Kidney (tissue), 22 donors: ENCODE data around the gene MLLT10. TPM values are rescaled to one million over a fixed set of nuclear protein-coding genes. Genes with fewer than 3 reads are reported as not detected.
A peak's percentile ranks its signal among the peaks of the same experiment; 100 is the strongest.

Experiments
- DNase-seq, 5 donors: peaks; one replicate each; pipeline ENCODE4 v3.0.0-alpha.2; 2013 to 2020
- FAIRE-seq: peaks from 2 replicates; lab custom pipeline; 2012; peaks lifted over from hg19 to GRCh38; lab: Jason Lieb, UNC
- H3K27ac ChIP-seq, 2 donors: one replicate each; pipeline ENCODE4 v1.7.0; 2013; ENCODE audit warnings: low read depth in 2 of 2, low read length in 2 of 2, inconsistent platforms in 1 of 2
- H3K27me3 ChIP-seq: one replicate; pipeline ENCODE4 v1.7.1; 2013; ENCODE audit warnings: low read length, inconsistent platforms; ENCODE audit not compliant: control insufficient read depth, insufficient read depth
- H3K36me3 ChIP-seq, 3 donors: one replicate each; pipeline versions ENCODE4 v1.7.0 to v1.7.1; 2013; ENCODE audit warnings: low read length in 3 of 3, control low read depth in 1 of 3, inconsistent platforms in 1 of 3; ENCODE audit not compliant: insufficient read depth in 3 of 3, control insufficient read depth in 2 of 3
- H3K4me1 ChIP-seq, 3 donors: one replicate each; pipeline versions ENCODE4 v1.7.0 to v1.7.1; 2013; ENCODE audit warnings: low read length in 3 of 3, inconsistent platforms in 1 of 3, low read depth in 1 of 3; ENCODE audit not compliant: control insufficient read depth in 2 of 3, insufficient read depth in 2 of 3
- H3K4me3 ChIP-seq, 3 donors: one replicate each; pipeline versions ENCODE4 v1.7.0 to v1.8.1; 2013; ENCODE audit warnings: low read length in 3 of 3, control low read depth in 1 of 3, inconsistent platforms in 1 of 3
- H3K9ac ChIP-seq, 3 donors: one replicate each; pipeline versions ENCODE4 v1.7.0 to v1.7.1; 2013; ENCODE audit warnings: low read length in 3 of 3, control low read depth in 1 of 3, inconsistent platforms in 1 of 3
- H3K9me3 ChIP-seq, 3 donors: one replicate each; pipeline versions ENCODE4 v1.7.0 to v1.7.1; 2013; ENCODE audit warnings: low read length in 3 of 3, control low read depth in 1 of 3, inconsistent platforms in 1 of 3; ENCODE audit not compliant: control insufficient read depth in 2 of 3, insufficient read depth in 1 of 3
- CTCF ChIP-seq: IDR thresholded peaks from 3 replicates; pipeline ENCODE4 v1.5.1; 2012; ENCODE audit warnings: mild to moderate bottlenecking, moderate library complexity, borderline replicate concordance; ENCODE audit not compliant: insufficient read depth; ENCODE audit errors: extremely low read depth
- intact Hi-C: fragments of 100-400 bp; cut with DNase I; formaldehyde crosslinking; loops from one replicate; pipeline ENCODE4 v1.11.1; 2022
- long read RNA-seq, 10 donors: library from polyadenylated mRNA in 1 of 10; unstranded in 1 of 10; transcript quantifications; one replicate each; pipeline ENCODE4 v2.0.0 and lab custom pipeline, GENCODE V29; 2021 to 2026
- polyA plus RNA-seq: library from polyadenylated mRNA; stranded (reverse); fragments of 350-450 nt; fragmentation: Illumina TruSeq; extraction: RNeasy Lipid Tissue Mini Kit (QIAGEN cat#74804); gene quantifications from one replicate; pipeline ENCODE4 v1.2.3, GENCODE V29; 2014; ENCODE audit warnings: low read depth, low replicate concordance; ENCODE audit not compliant: insufficient read depth
- total RNA-seq: library from RNA; stranded (reverse); fragmentation: NEBNext Ultra II Directional; extraction: Animal tissue kit (Norgen Biotek cat#: 25700); gene quantifications from one replicate; pipeline ENCODE4 v1.2.1, GENCODE V29; 2021
- donor health status: control.
- donor health status: control.
- donor health status: control.
- donor health status: control.
- donor health status: control.
- donor health status: DM: yes; HTN: yes; CAD: no.
- donor health status: Normal renal cell carcinoma (clear cell type).

MLLT10 gene
- total RNA-seq (54.2 TPM), polyA plus RNA-seq (11.0 TPM)
- long read RNA-seq, donor 1, partial matches to known transcripts, result 0 of 4 reads
- long read RNA-seq, donor 1, other reads (novel, unspliced or antisense), result 0 of 4 reads
- long read RNA-seq, donor 2, partial matches to known transcripts, result 0 of 2 reads
- long read RNA-seq, donor 2, other reads (novel, unspliced or antisense), result 0 of 2 reads
- long read RNA-seq, donor 3, partial matches to known transcripts, result 35 of 35 reads
- long read RNA-seq, donor 3, other reads (novel, unspliced or antisense), result 0 of 35 reads
- long read RNA-seq, donor 4, partial matches to known transcripts, result 0 of 1 reads
- long read RNA-seq, donor 4, other reads (novel, unspliced or antisense), result 0 of 1 reads
- long read RNA-seq, donor 5, result 0 reads
- long read RNA-seq, donor 6, partial matches to known transcripts, result 16 of 19 reads
- long read RNA-seq, donor 6, other reads (novel, unspliced or antisense), result 0 of 19 reads
- long read RNA-seq, donor 7, partial matches to known transcripts, result 2 of 12 reads
- long read RNA-seq, donor 7, other reads (novel, unspliced or antisense), result 9 of 12 reads
- long read RNA-seq, donor 8, partial matches to known transcripts, result 0 of 2 reads
- long read RNA-seq, donor 8, other reads (novel, unspliced or antisense), result 0 of 2 reads
- long read RNA-seq, donor 9, partial matches to known transcripts, result 0 of 1 reads
- long read RNA-seq, donor 9, other reads (novel, unspliced or antisense), result 0 of 1 reads
- long read RNA-seq, donor 10, partial matches to known transcripts, result 186 of 187 reads
- long read RNA-seq, donor 10, other reads (novel, unspliced or antisense), result 0 of 187 reads

GRCh38 chr10:21533467-21534279 is at the start of gene MLLT10:
TSS of gene MLLT10 (plus strand) at chr10:21534232. CDS start at chr10:21534645, 413 bp downstream.
- Histone ChIP-seq H3K4me1 (peaks cover 0 to 8% (median 6%) of the 10 kb centered on the region in 3 donors), H3K9ac (peak within 1 kb of the TSS; percentile 57 to 74 (median 73)), H3K4me3 (peak within 1 kb of the TSS; percentile 68 to 87 (median 83)), H3K9me3 (no peaks in the 10 kb centered on the region), H3K27me3 (no peaks in the 10 kb centered on the region), H3K27ac (peak within 1 kb of the TSS; percentile 94 to 97), H3K36me3 (peaks cover 0 to 5% (median 1%) of the 10 kb centered on the region in 3 donors)
- FAIRE-seq (no peak), DNase-seq (peak; percentile 98 to 99 (median 99))
- intact Hi-C loops, result no loop called here
- TF ChIP-seq CTCF, result no peak

GRCh38 chr10:21487416-21488180 is 46.4 kb upstream of the MLLT10 start:
- intact Hi-C loops, result no loop called here
- no peak overlapping the region for H3K27ac ChIP-seq
- TF ChIP-seq CTCF, result no peak
- H3K9ac ChIP-seq, result no peak overlapping the region
- no peak overlapping the region for H3K4me3 ChIP-seq
- no peaks in the 10 kb centered on the region for H3K36me3 ChIP-seq
- FAIRE-seq, result no peak
- H3K9me3 ChIP-seq, result no peaks in the 10 kb centered on the region
- H3K27me3 ChIP-seq, result no peaks in the 10 kb centered on the region
- peak in 1 of 5 donors; percentile 18 for DNase-seq
- no peaks in the 10 kb centered on the region for H3K4me1 ChIP-seq

- Histone ChIP-seq H3K4me3 (no peak overlapping the region), H3K27ac (peak overlapping the region in 1 of 2 donors; percentile 1), H3K4me1 (no peaks in the 10 kb centered on the region), H3K36me3 (no peaks in the 10 kb centered on the region), H3K27me3 (no peaks in the 10 kb centered on the region), H3K9ac (no peak overlapping the region), H3K9me3 (no peaks in the 10 kb centered on the region)
- no peak for TF ChIP-seq CTCF
- intact Hi-C loops, result no loop called here
- FAIRE-seq (no peak), DNase-seq (peak in 3 of 5 donors; percentile 41 to 88 (median 84))
Observed at GRCh38 chr10:21488246-21488956, 45.6 kb upstream of the MLLT10 start.
